GM18909 (cell line): Measurements from ENCODE around the gene DCUN1D5.

Experiments
- ATAC-seq: cut with Tn5 transposase; IDR thresholded peaks from one replicate; pipeline ENCODE4 v1.9.1; 2021; ENCODE audit warnings: mild to moderate bottlenecking; ENCODE audit not compliant: unreplicated experiment, poor library complexity

The DCUN1D5 gene

DNA sequence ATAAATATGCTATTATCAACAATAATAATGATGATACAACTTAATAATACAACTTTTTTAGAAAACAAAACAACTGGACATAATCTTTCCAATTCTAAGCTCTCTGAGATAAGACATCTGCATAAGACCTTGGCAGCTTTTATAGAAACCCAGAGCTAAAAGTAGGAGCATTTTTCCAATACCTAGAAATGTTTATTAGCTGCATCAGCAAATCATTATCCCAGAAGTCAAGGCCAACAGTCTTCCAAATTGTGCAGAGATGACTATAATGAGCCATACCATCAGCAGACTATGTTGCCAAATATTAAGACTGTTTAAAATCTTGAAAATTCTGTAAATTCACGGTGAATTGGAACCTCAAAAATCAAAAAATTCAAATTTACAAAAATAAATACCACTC is 30.3 kb downstream of the DCUN1D5 start:
- no peak for ATAC-seq

DNA sequence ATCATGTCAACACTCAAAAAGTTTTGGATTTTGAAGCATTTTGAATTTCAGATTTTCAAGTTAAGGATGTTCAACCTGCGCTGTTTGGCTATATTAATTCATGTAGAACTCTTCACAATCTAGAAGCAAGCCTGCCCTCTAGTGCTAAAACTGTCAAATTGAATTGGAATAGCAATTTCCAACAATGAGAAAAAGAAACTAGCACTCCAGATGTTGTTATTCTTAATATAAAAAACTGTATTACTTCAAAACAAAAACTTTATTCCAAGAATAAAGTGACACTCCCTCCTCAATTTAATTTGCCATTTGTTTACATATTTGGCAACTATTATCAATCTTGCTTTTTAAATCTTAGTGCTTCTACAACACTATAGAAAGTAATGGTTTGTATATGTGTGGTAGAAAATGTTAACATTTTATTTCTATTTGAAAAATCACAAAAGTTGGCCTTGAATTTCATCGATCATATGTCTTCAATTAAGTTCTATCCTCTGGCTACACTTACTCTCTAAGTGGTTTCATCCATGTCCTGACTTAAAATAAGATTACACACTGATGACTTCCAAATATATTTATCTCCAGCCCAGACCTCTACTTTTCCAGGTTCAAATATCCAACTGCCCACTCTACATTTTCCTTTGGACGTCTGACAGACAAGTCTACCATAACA is 36.6 kb downstream of the DCUN1D5 start:
- ATAC-seq, result peak; percentile 66

DNA sequence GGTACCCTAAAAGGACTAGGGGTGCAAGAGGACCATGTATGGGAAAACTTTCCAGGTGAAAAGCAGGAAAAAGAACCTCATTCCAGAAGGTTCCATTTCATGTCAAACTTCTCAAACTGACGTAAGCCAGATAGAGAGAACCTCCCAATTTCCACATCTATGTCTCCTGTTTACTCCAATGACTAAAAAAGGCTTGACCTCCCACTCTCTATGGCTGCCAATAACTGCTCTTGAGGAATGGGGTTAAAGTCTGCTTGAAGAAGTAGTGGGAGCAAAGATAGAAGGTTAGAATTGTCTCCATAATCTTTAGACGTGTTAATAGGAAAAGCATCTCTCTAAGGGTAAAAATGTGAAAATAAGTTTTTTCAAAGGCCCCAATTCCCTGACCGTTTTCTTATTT is 38.0 kb downstream of the DCUN1D5 start:
- ATAC-seq, result no peak

DNA sequence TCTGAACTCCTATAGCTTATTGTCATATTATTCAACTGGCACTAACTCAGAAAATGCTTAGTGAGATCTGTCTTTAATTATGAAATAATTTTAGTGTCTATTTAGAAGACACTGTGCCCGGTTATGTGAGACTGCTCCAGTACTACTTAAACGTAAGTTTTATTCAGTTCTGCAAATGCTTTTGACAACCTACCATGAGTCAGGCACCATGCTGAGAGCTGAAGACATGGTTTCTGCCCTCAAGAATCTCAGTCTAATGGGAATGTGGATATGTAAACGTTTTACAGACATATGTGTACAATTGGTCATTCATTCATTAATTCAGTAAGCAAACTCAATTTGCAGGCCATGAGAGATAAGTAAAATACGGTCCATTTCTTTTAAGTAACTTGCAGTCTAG is 40.0 kb downstream of the DCUN1D5 start:
- no peak for ATAC-seq

DNA sequence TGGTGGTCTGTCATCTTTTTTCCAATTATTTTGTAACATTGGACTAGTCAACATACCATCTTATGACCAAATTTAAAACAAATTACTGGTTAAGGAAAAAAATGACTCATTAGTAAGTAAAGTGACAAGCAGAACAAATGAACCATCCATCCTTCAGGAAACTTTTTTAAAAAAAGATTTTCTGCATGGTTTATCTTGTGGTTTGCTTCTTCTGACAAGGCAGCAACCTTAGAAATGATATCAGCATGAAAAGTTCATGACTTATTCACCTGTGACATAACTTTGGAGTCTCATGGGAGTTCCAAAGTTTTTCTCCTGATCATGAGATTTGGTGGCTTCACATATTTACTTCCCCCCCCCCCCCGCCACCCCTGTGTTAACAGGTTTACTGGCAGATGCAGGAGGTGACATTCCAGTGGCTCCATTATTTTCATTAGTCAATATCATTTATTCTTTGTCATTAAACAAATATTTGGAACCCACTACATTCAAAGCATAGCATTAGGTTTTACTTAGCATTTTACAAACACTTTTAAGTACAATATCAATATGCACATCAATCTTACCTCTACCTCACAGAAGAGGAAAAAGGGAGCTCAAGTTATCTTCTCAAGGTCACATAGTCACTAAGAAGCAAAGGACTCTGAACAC is 40.7 kb downstream of the DCUN1D5 start:
- ATAC-seq, result peak; percentile 43

DNA sequence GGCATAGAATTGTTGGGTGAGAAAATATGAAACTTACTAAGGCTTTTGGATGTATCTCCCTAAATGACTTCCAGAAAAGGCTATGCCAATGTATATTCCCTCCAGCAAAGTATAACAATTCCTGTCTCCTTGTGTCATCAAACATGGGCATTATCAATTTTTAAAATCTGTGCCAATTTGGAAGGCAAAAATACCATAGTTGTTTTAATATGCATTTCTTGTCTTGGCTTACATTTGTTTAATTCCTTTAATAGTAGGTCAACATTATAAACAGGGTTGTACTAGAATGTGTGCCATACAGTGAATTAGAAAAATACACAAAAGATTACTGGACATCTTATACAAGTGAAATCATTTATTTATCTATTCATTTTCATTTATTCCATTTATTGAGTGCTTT is 41.6 kb downstream of the DCUN1D5 start:
- no peak for ATAC-seq

DNA sequence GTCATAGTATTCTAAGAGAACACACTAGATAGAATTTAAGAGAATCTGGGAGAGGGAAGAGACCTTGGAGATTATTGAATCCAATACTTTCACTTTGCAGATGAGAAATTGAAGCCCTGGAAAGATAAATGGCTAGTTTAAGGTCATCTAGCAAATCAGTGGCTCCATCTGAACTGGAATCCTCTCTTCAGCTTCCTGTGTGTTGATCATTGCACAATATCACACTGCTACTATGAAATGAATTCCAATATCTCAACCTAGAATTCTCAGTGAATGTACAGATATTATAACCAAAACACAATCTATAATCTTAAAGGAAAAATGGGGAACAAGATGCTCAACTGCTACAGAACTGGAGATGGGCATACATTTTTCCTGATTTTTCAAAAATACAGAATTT is 44.1 kb downstream of the DCUN1D5 start:
- ATAC-seq, result no peak

DNA sequence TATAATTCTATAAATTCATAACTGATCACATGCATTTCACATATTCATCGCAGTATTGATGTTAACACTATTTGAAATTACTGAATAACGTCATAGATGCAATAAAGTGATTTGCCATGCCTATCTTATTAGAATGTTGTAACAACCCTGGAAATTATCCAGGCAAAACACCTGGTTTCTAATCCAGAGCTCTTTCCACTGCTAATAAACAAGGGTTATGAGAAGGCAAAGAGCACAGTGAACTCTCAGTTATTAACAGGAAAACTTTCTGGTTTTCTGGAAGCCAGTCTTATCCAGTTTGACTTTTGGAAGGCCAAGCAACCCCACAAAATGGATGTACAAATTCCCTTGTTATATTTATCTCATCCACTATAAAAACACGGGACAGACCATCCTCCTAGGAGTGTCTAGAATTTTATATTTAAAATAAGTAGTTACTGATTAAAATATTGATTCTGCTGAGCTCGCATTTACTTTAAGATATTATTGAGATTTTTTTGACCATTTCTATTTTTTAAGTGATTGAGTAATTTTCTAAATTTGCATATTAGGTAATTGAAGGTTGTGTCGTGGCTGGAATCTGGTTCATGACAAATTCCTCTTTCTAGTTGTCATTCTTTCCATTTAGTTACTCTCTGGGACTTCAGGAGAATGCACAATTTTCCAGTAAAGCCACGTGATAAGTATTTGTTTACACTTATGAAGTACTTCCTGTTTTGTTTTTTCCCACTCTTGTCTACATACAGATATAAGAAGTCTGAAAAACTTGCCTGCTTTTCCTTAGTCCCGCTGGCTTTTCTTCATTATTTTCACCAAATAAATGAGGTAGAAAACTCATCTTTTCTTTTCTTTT is 47.9 kb downstream of the DCUN1D5 start:
- no peak for ATAC-seq

DNA sequence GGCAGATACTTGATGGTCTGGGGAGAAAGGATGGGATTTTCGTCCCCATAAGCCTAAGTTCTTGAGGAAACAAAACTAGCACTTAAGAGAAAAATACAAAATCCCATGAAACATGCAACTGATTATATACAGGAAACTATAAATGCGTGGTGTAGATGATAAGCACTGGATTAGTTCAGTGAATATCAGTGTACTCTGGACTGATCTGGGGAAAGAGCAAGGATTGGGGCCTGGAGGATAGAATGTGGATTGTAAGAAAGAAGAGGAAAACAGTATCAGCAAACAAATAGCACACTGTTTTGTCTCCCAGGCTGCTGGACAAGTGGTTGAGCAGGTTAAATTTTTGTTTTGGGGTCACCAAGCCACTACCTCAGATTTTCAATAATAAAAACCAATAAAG is 49.8 kb downstream of the DCUN1D5 start:
- ATAC-seq, result no peak

DNA sequence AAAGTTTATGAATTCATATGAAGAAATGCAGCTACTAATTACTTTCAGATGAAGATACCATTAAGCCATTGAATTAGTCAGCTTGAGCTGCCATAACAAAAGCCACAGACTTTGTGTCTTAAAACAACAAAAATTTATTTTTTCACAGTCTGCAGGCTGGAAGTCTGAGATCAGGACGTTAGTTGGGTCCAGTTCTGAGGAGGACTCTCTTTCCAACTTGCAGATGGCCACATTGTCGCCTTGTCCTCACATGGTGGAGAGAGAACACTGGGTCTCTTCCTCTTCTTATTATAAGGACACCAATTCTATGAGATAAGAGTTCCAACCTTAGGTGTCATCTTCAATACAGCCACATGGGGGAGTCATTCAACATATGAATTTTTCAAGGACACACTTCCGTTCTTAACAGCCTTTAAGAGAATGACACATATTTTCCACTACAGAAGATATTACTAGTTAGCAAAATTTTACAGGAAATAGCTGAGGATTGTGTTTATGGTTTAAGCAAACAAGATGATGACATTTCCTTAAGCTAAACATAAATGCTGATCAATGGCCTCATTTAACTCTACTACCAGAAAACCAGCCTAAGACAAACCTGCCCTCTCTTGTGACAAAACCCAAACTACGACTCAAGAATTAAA is 56.0 kb downstream of the DCUN1D5 start:
- peak; percentile 97 for ATAC-seq

DNA sequence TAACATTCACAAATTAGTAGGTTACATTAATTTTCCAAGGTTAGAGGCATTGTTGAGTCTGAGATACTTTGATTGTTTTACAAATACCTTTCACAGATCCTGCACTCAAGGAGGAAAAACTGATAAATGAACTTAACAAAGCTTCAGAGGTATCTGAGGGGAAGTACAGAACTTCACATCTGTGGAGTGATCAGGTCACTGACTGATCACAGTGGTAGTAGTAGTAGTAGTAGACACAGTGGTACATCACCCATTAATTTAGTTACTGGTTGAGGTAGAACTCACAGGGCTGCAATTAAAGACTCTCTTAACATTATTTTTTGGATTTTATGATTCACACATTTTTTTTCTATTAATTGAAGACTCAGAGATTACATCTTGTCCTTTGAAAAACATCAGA is 56.7 kb downstream of the DCUN1D5 start:
- no peak for ATAC-seq

DNA sequence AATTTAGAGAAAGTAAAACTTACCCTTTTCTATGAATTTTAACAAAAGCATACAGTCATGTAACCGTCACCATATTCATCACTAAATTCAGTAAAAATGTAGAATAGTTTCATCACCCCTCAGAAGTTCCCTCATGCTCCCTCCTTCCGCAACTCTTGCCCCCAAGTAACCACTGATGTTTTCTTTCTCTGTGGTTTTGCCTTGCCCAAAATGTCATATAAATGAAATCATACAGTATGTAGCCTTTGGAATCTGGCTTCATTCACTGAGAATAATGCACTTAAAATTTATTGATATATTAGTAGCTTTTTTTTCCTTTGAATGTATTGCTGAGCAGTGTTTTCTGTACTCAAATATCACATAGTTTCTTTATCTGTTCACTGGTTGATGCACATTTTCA is 60.1 kb downstream of the DCUN1D5 start:
- no peak for ATAC-seq

DNA sequence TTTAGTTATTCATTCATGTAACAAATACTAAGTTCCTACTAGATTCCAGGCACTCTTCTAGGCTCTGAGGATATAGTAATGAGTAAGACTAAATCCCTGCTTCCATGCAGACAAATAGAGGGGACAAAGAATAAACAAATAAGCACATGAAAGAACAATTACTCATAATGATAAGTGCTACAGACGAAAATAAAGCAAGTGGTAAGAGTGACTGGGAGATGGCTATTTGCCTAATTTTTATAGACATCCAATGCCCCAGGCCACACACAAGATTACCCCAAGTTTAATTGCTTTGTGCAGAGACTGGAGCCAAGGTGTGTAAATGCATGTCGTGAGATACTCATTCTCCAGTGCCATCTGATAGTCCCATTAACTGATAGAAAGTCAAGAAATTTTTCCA is 62.6 kb downstream of the DCUN1D5 start:
- ATAC-seq, result no peak

DNA sequence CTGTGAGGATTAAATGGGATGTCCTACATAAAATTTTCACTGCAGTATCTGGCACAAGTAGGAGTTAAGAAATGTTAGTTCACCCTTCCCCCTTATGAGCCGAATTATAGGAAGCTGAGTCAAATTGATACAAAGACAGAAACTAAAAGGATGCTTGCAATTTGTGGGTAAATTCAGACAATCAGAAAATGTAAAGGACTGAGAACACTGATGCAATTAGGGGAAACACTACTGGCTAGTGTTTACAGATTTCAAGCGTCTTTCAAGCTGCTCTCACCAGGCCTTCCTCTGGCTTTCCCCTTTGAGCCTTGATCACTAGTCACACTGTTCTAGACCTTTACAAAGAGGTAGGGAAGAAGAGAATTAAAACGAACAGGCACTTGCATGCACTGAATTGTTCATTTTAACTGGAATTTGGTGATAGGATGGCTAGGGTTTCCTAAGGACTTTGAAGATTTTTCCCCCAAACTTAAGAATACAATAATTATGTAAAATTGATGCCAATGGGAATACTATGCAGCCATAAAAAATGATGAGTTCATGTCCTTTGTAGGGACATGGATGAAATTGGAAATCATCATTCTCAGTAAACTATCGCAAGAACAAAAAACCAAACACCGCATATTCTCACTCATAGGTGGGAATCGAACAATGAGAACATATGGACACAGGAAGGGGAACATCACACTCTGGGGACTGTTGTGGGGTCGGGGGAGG is 63.5 kb downstream of the DCUN1D5 start:
- peak; percentile 92 for ATAC-seq

DNA sequence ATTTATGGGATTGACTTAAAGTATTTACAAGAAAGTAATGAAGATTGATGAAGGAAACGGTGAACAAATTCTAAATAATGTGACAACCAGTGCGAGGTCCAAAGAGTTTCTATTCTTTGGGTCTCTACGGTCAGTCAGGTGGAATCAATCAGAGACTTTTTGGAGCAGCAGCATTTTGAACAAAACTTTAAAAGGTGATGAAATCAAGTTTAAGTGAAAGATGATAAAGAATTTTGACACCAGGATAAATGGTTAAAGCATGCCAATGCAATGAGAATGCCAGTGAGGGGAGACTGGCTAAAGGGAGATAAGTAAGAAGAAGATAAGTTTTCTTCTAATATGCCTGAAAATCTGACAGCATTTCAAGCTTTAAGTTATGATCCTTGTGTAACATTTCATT is 67.9 kb downstream of the DCUN1D5 start:
- no peak for ATAC-seq

DNA sequence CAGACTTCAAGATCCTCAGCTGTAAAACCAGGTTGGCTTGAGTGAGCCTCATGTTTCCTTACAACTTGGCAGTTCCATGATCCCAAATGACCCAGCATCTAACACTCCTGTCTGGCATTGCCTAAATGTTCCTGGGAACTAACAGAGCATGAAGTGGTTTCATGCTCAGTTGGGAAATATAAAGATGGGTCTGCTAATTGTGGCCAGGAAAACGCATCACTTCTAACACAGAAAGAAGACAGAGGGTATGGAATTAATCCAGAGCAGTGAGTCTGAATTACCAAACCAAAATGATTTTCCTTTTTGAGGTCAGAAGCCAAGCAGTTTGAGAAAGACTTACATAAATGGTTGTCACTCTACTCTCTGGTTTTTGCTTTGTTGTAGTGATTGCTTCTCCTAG is 75.9 kb downstream of the DCUN1D5 start:
- no peak for ATAC-seq

DNA sequence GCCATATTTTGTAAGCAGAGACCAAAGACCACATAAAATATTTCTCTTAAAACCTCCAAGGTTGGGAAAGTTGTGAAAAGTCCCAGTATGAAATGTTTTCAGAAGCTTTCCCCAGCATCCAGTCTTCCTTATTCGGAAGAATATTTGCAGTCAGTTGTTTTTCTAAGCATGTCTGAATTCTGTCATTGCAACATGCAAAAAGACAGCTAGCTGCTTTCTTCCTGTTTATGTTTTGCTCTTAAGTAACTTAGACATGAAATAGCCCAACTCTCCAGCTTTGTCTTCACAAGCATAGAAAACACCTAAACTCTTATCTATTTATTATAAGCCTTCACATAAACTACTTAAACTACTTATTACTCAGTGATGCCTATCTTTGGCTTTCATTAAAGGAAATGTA is 78.5 kb downstream of the DCUN1D5 start:
- no peak for ATAC-seq
